ENCODE results near the gene CCR2.
"Not testable (repeated sequence)": the region's sequence is repeated elsewhere in the genome, so short reads cannot be mapped to it uniquely, and the experiment has no call there.

The CCR2 gene

DNA sequence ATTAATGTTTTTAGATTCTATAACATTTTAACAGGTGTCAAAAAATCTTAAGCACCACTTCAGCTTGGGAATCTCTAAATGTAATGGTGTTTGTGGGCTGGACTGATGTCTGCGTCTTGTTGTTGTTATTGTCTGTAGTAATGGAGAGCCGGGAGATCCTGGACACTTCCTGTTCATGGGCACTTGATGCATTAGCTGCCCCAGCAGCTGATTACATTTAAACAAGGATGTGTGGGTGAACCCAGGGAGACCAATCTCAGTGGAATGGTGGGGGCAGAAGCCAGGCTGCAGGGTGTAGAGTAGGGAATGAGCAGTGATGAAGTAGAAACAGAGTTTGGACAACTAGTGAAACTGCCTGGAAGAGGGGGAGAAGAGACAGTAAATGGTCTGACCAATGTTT, 45.2 kb downstream of the CCR2 start:
- TF ChIP-seq CTCF (conservative IDR thresholded peaks at IDR 0.05) (no peak), ZFX (IDR thresholded peaks at IDR 0.05) (no peak)
- no peak overlapping the region for H3K27ac ChIP-seq

- TF ChIP-seq CTCF (conservative IDR thresholded peaks at IDR 0.05) = no peak
- TF ChIP-seq ZFX (IDR thresholded peaks at IDR 0.05) = no peak
- no peak overlapping the region for H3K27ac ChIP-seq
Measured at GRCh38 chr3:46399557-46399956, 45.6 kb downstream of the CCR2 start.

- no peak for TF ChIP-seq CTCF (conservative IDR thresholded peaks at IDR 0.05)
- TF ChIP-seq ZFX (IDR thresholded peaks at IDR 0.05) = no peak
- no peak overlapping the region for H3K27ac ChIP-seq
Measured at GRCh38 chr3:46400000-46400734, 46.3 kb downstream of the CCR2 start.

DNA sequence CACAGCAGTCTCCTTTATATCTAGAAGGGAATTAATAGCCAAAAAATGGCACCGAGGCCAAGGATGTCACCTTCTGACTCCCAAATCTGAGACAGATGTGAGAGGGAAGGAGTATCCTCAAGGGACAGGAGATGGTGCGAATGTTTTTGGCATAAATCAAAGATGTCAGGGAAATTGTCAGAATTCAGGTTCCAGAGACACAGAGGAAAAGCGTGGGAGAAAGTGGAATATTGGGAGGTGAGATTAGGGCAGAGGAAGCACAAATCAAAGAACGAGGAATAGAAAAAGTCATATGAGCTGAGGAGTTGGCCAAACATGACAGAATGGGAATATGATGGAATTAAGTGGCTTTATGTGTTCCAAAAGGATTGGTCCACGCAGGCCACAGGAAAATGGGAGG, 46.9 kb downstream of the CCR2 start:
- H3K27ac ChIP-seq = no peak overlapping the region

GRCh38 chr3:46401579-46401978, 47.7 kb downstream of the CCR2 start:
- no peak for TF ChIP-seq ZFX (IDR thresholded peaks at IDR 0.05)

More for the DNA sequence above, 46.9 kb downstream of the CCR2 start:
- TF ChIP-seq ZFX (IDR thresholded peaks at IDR 0.05) = no peak
- TF ChIP-seq CTCF (conservative IDR thresholded peaks at IDR 0.05) = no peak

DNA sequence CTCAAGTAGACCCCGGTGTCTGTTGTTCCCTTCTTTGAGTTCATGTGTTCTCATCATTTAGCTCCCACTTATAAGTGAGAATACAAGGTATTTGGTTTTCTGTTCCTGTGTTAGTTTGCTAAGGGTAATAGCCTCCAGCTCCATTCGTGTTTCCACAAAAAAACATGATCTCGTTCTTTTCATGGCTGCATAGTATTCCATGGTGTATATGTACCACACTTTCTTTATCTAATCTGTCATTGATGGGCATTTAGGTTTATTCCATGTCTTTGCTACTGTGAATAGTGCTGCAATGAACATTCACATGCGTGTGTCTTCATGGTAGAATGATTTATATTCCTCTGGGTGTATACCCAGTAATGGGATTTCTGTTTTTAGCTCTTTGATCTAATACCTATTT, 49.0 kb downstream of the CCR2 start:
- H3K27ac ChIP-seq = not testable (repeated sequence)

More at GRCh38 chr3:46401579-46401978, 47.7 kb downstream of the CCR2 start:
- no peak overlapping the region for H3K27ac ChIP-seq

GRCh38 chr3:46405301-46406019, 51.5 kb downstream of the CCR2 start:
- H3K27ac ChIP-seq = peak overlapping the region; percentile 71
- no peak for TF ChIP-seq CTCF (conservative IDR thresholded peaks at IDR 0.05)
- TF ChIP-seq ZFX (IDR thresholded peaks at IDR 0.05) = no peak

DNA sequence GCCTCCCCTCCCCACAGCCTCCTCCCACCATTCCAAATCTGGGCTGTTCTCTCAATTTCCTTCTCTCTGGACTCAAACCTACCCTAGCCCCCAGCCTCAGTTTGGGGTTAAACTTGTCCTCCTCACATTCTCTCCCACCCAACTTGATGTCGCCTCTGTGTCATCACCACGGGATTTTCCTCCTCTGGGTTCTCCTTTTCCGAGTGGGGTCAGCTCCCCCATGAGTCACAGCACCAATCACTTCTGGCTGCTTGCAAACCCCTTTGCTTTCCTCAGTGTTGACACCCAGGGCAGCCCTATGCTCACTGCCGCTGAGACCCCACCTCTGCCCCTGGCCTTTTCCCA, 52.5 kb downstream of the CCR2 start:
- TF ChIP-seq ZFX (IDR thresholded peaks at IDR 0.05) (no peak), CTCF (conservative IDR thresholded peaks at IDR 0.05) (no peak)
- peak overlapping the region; percentile 71; the same call in 1 of the 2 replicates for H3K27ac ChIP-seq
